Measurements from ENCODE around the gene STC2.

- TF ChIP-seq CTCF (IDR thresholded peaks at IDR 0.05) = no peak
- TF ChIP-seq STAT6 (CRISPR knock-in tag; conservative IDR thresholded peaks at IDR 0.05; ENCODE audit: low read depth) = no peak
- no peak for TF ChIP-seq ATF3 (CRISPR knock-in tag; conservative IDR thresholded peaks at IDR 0.05)
- TF ChIP-seq MLX (CRISPR knock-in tag; IDR thresholded peaks at IDR 0.05) = no peak
These were observed 38.8 kb downstream of the STC2 start for GRCh38 chr5:173289372-173289771.

All from WTC11 (cell line).